ENCODE data around the gene CCDC196.

- TF ChIP-seq BHLHE40 (IDR thresholded peaks at IDR 0.05; ENCODE audit: borderline replicate concordance) = no peak
- TF ChIP-seq CTBP1 (IDR thresholded peaks at IDR 0.05; ENCODE audit: borderline replicate concordance) = no peak
- no peak for TF ChIP-seq L3MBTL2 (conservative IDR thresholded peaks at IDR 0.05)
- no peak for TF ChIP-seq FOXK2 (IDR thresholded peaks at IDR 0.05)
- no peak for TF ChIP-seq FOXA1 (IDR thresholded peaks at IDR 0.05)
- TF ChIP-seq HDGF (IDR thresholded peaks at IDR 0.05; ENCODE audit: borderline replicate concordance) = no peak
- no peak for TF ChIP-seq PKNOX1 (IDR thresholded peaks at IDR 0.05)
- TF ChIP-seq TARDBP (IDR thresholded peaks at IDR 0.05) = no peak
- TF ChIP-seq SP1 (IDR thresholded peaks at IDR 0.05) = no peak
- TF ChIP-seq ARNT (IDR thresholded peaks at IDR 0.05) = no peak
- TF ChIP-seq ZNF384 (IDR thresholded peaks at IDR 0.05) = no peak
- no peak for TF ChIP-seq FOXM1 (IDR thresholded peaks at IDR 0.05; ENCODE audit: borderline replicate concordance)
Observed at GRCh38 chr14:66490143-66491111, 4.3 kb downstream of the CCDC196 start.
